Activated CD4-positive, CD25-positive, alpha-beta regulatory T cell treated with anti-CD3 and anti-CD28 coated beads, Interleukin-2, amount 50 U/mL, for 24 hours (primary cell): ENCODE measurements around the gene C1orf21.

Experiments used
- ATAC-seq, 2 donors: fragments of 150-1000 bp; cut with Tn5 transposase; one replicate each; pipeline ENCODE4 v1.10.0; 2021; ENCODE audit warnings: mild to moderate bottlenecking in 1 of 2, moderate library complexity in 1 of 2

The C1orf21 gene

DNA sequence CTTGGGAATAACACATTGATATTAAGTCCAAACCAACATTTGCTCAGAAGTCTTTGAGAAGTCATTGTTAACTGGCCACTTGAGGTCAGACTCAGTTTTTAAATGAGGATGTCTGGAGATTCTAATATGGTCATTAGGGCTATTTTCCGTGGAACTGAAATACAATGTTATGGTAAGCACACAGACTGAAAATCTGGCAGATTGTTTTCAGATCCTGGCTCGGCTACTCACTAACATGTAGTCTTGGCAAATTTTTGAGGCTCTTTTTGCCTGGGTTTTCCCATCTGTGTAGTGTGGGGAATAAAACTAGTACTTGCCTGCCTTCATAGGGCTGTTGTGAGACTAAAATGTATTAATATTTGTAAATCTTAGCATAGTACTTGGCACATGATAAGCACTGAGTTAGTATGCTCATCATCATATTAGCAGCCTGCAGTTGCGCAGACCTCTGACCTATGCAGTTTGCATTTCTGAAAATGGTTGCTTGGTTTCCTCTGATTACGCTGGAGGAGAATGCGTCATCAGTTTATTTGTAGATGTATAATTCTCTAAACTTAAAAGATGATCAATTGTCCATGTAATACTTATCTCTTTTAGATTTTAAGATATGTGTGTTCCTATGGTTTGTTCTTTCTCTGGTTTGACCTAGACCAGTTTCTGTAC lies 100.8 kb downstream of the C1orf21 start:
- no peak for ATAC-seq

- no peak for ATAC-seq
Measured at GRCh38 chr1:184489908-184490307, 103.1 kb downstream of the C1orf21 start.

DNA sequence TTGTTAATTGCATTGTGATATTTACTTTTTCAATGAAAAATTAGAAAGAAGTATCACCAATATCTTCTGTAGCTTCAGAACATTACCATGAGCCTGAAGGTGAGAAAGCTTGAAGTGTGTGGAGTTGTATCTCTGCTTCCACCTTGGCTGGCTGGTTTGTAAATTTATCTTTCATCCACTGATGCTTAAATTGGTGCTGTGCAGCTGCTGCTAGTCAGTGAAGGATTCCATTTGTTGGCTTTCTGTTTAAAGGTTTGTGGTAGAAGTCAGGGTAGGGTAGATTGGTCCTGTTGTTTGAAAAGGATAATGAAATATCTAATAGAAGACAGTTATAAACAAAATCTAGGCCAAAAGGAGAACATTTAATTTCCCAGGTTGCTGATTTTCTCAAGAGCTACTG lies 105.7 kb downstream of the C1orf21 start:
- no peak for ATAC-seq

DNA sequence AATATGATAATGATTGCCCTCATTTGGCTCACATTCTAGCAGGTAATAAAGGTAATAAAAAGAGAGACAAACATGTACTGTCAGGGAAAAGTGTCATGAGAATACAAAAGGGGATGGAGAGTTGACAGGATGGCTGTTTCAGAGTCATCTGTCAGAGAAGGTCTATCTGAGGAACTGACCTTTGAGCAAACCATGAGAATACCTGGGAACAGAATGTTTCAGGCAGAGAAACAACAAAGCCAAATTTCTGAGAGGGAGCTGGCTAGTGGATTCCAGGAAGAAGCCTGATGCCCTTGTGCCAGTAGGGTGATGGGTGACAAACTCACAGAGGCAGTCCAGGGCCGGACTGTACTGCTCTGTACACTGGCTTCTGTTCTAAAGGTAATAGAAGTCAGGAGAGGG lies 107.2 kb downstream of the C1orf21 start:
- ATAC-seq, result no peak

DNA sequence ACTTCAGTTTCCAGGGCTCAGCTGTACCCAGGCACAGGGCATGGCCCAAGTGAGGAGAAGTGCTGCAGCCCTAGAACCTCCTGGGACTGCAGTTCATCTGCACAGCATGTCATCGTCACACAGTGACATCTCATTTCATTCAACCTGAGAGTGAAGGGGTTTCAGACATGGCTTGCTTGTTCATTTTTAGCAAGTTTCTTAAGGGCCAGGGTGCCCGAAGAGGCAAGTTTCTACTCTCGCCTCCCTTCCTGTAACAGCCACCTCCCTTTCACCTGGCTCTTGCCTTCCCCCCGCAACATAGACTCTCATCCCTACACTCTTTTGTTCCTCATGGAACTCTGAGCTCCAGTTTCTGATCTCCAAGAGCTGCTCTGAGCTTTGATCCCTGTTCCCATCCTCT lies 108.1 kb downstream of the C1orf21 start:
- ATAC-seq, result no peak

DNA sequence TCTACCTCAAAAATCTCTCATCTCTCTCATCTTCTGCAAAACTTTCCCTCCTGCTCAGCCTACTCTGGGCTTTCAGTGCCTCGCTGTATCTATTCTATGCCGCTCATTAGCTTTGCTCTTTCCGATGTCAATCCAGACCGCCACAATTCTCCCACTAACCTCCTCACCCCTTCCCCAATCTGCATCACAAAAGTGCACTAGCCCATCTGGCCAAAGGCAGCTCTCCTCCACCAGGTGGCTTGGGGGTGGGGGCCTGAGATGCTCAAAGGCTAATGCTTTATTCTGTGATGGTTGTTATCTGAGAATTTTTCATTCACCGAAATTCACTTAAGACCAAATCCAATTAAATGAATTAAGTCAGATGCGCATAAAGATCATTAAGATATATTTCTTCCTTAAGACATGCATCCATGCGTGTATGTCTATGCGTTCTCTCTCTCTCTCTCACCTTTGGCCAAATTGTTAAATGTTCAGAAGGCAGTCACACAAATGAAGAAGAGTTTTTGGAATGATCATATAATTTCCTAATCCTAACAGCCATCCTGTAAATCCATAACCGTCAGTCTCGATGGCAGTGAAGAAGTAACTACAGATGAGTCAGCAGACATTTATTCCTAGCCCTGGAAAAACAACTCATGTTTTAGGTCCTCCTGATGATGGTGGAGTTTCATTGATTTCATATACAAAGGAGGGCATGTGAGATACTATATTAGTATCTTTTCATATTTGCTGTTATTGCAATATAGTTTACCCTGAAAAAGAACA lies 111.3 kb downstream of the C1orf21 start:
- ATAC-seq, result no peak

- no peak for ATAC-seq
Measured at GRCh38 chr1:184499616-184500015, 112.8 kb downstream of the C1orf21 start.

- ATAC-seq, result no peak
Measured at GRCh38 chr1:184502161-184502560, 115.3 kb downstream of the C1orf21 start.

DNA sequence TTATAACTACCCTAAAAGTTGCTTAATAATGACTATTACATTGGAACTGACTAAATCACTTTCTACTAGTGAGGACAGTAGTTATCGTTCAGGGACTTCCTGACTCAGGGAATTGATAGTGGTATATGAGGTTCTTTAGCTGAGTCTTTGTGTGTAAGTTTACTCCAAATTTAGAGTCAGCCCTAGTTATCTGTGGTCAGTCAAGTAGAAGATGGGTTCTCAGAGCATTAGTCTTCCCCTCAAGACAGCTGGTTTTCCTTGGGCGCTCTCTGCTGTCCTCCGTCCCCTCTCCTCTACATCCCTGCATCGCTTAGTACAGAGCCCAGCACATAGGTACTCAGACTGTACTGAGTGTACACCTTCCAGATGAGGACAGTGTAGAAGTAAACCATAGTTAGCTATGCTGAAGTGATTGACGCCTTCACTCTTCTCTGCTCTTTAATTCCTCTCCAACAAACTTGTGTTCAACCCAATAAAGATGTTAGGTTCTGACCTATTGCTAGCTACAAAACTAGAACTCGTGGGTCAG lies 116.5 kb downstream of the C1orf21 start:
- no peak for ATAC-seq

- ATAC-seq, result no peak
Measured at GRCh38 chr1:184504040-184504954, 117.5 kb downstream of the C1orf21 start.

DNA sequence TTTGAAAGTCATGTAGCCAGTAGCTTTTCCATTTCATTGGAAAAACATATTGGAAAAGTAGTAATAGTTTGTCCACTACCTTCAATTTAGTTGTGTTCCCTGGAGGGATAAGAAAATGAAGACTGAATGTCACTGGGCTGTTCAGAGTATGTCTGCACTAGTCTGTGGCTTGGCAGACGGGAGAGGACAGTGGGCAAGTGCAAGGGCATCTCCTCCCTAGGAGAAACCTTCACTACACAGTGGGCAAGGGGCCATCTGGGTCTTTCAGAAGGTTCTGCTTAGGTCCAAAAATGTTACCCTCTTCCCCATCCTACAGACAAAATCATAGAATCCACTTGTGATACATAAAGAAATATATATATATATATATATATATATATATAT lies 118.1 kb downstream of the C1orf21 start:
- no peak for ATAC-seq

- ATAC-seq, result no peak
Measured at GRCh38 chr1:184506481-184506880, 119.7 kb downstream of the C1orf21 start.

DNA sequence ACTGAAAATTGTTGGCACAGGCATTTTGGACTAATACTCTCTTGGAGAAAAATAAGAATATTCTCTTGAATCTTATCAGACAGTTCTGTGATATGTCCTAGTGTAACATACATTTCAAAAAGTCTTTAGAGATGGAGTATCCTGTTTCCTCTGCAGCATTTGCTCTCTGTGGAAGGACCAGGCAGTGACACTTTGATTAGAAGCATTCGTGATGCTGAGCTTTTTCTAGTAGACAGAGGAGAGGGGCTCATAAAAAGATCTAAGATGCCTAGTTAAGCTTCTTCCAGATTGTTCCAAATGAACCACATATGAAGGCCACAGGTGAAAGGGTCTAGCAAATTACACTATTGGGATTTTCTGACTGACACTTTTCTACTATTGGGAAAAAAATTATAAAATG lies 120.3 kb downstream of the C1orf21 start:
- ATAC-seq, result no peak

GRCh38 chr1:184507604-184508280 lies 120.9 kb downstream of the C1orf21 start:
- ATAC-seq, result no peak

DNA sequence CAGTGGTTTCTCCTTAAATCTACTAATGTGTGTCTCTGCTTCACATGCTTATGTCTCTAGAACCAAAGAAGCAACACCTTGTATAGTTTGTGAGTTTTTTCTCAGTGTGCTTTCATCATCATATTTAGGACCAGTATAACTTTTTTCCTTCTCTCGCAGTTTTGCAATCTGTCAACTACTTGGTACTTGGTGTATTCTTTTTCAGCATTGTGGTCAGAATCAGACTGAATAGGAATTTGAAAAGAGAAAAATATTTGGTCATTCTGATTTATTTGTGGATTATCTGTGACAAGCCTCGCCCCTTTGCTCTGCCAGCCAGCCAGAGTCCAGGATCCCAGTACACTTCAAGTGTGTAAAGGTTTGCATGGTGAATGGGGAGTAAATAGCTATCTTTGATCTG lies 122.3 kb downstream of the C1orf21 start:
- ATAC-seq, result no peak

DNA sequence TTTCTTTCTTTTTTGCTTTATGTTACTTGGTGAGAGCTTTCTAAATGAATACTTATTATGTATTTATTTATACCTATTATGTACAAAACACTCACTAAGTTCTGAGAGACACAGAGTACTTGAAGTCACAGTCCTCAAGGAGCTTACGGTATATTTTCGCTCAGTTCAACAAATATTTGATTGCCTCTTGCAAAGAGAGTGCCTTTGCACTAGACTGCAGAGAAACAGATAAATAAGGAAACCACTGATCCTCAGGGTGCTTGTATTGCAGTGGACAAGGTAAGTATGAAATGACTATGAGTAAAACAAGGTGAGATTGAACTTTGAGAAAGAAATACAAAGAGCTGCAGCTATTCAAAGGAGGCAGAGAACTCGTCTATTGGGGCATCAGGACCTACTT lies 123.3 kb downstream of the C1orf21 start:
- ATAC-seq, result no peak

- no peak for ATAC-seq
Measured at GRCh38 chr1:184512724-184513123, 125.9 kb downstream of the C1orf21 start.

DNA sequence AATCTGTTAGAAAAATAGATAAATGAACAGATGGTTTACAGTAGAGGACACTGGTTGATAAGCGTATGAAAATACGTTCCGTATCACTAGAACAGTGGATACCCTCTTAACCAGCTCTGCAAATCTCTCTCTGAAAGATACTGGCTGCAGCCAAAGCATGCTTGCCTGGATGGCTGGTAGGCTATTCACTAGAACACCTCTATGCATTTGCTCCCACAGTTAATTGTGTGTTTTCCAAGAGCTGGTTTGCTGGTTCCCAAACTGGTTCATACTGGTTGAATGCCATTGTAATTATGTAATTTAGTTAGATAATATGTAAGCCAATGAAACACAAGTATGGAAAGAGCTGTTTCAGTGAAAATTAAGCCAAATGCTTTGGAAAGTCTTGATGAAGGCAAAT lies 126.6 kb downstream of the C1orf21 start:
- no peak for ATAC-seq

DNA sequence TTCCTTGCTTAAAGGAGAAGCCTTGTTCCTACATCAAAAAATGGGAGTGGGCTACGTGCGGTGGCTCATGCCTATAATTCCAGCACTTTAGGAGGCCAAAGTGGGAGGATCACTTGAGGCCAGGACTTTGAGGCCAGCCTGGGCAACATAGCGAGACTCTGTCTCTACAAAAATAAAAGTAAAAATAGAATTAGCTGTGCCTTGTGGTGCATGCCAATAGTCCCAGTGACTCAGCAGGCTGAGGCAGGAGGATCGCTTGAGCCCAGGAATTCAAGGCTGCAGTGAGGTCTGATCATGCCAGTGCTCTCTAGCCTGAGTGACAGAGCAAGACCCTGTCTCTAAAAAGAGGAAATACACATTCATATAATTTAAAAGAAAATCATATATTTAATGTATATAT lies 127.1 kb downstream of the C1orf21 start:
- ATAC-seq, result no peak

GRCh38 chr1:184514447-184514846 lies 127.6 kb downstream of the C1orf21 start:
- no peak for ATAC-seq

GRCh38 chr1:184517130-184517529 lies 130.3 kb downstream of the C1orf21 start:
- no peak for ATAC-seq

GRCh38 chr1:184518736-184519357 lies 132.0 kb downstream of the C1orf21 start:
- ATAC-seq, result no peak
